ENCODE measurements around the gene RBM19. TPM values are rescaled to one million over a fixed set of nuclear protein-coding genes. Genes with fewer than 3 reads are reported as not detected.

RBM19 gene
- total RNA-seq, 4 donors from 2014 or later, result 19.3 to 45.5 (median 31.5) TPM

DNA sequence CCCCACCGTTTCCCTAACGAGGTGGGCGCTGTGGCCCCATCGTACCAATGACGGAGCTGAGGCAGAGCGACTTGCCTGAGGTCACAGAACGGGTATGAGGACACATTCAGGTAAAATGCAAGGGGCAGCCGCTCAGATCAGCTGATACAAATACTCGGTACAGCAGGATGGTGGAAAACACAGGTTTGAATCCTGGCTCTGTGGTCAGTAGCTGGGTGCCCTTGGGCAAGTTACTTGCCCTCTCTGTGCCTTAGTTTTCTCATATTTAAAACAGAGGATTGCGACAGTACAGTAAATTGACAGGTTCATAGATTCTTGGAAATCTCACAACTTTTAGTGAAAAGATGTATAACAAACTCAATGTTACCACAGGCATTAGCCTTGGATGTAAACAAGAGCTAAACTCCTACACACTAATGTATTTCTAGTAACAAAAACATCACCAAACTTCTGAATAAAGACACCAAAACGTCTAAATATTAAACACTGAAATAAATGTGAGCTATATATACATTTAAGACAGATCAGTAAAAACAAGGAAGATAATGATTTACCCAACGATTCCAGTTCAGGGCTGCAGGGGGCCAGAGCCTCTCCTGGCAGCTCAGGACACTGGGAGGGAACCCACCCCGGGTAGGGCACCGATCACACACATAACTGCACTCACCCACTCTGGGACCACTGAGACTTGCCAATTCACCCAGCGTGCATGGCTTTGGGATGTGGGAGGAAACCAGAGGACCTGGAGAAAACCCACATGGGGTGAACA lies 128.4 kb downstream of the RBM19 start:
- no peaks in the 10 kb centered on the region for H3K27me3 ChIP-seq
- TF ChIP-seq, protein P1, sequence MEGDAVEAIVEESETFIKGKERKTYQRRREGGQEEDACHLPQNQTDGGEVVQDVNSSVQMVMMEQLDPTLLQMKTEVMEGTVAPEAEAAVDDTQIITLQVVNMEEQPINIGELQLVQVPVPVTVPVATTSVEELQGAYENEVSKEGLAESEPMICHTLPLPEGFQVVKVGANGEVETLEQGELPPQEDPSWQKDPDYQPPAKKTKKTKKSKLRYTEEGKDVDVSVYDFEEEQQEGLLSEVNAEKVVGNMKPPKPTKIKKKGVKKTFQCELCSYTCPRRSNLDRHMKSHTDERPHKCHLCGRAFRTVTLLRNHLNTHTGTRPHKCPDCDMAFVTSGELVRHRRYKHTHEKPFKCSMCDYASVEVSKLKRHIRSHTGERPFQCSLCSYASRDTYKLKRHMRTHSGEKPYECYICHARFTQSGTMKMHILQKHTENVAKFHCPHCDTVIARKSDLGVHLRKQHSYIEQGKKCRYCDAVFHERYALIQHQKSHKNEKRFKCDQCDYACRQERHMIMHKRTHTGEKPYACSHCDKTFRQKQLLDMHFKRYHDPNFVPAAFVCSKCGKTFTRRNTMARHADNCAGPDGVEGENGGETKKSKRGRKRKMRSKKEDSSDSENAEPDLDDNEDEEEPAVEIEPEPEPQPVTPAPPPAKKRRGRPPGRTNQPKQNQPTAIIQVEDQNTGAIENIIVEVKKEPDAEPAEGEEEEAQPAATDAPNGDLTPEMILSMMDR (IDR thresholded peaks at IDR 0.05), result no peak
- no peak for TF ChIP-seq POLR2A (IDR thresholded peaks at IDR 0.05)
- no peak overlapping the region for H3K4me3 ChIP-seq
- H3K36me3 ChIP-seq, result no peaks in the 10 kb centered on the region
- no peaks in the 10 kb centered on the region for H3K9me3 ChIP-seq
- H3K27ac ChIP-seq, result no peak overlapping the region
- DNase-seq, result no peak
- intact Hi-C loops (cut with DNase I; ENCODE audit: low total_unique reads), result no loop called here
- peaks cover 0 to 6% of the 10 kb centered on the region in 2 donors for H3K4me1 ChIP-seq

DNA sequence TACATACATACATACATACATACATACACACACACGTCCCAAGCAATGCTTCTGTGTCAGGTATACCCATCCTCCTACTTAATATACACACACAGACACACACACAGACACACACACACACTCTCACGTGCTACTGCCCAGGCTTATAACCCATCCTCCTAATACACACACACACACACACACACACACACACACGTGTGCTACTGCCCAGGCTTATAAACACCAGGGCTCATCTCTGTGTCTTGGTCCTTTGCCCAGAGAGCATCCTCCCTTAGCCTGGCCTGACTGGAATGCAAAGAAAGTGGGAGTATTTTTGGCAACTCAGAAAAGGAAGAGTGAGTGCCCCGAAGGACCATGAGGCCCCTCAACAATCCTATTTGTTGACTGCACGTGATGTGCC lies 129.0 kb downstream of the RBM19 start:
- DNase-seq, result peak in 1 of 2 donors; percentile 44
- Histone ChIP-seq H3K27me3 (no peaks in the 10 kb centered on the region), H3K4me3 (no peak overlapping the region), H3K36me3 (no peaks in the 10 kb centered on the region), H3K9me3 (no peaks in the 10 kb centered on the region), H3K4me1 (peaks cover 0 to 6% of the 10 kb centered on the region in 2 donors), H3K27ac (no peak overlapping the region)
- intact Hi-C loops (cut with DNase I; ENCODE audit: low total_unique reads), result no loop called here
- TF ChIP-seq, protein P1 (IDR thresholded peaks at IDR 0.05), result no peak
- TF ChIP-seq POLR2A (IDR thresholded peaks at IDR 0.05), result no peak

DNA sequence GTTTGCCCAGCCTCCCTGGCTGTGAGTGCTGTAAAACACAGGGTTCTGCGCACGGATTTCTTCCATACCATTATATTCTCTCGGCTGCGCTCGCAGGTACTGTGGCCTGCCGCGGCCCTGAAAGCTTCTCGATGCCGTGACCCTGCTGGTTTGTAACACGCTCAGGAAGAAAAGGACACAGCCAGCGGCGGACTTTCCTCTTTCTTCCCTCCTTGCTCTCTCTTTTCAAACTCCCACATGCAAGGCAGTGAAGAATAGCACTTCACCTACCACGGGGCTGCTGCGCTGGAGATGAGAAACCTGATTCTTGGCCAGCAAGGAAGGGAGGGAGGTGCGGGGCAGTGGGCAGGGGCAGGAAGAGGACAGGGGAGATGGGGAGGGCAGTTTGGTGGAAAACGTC lies 130.2 kb downstream of the RBM19 start:
- H3K4me3 ChIP-seq, result no peak overlapping the region
- no peak for TF ChIP-seq POLR2A (IDR thresholded peaks at IDR 0.05)
- TF ChIP-seq, protein P1 (IDR thresholded peaks at IDR 0.05), result no peak
- no peaks in the 10 kb centered on the region for H3K36me3 ChIP-seq
- H3K9me3 ChIP-seq, result no peaks in the 10 kb centered on the region
- intact Hi-C loops (cut with DNase I; ENCODE audit: low total_unique reads), result no loop called here
- peaks cover 0 to 6% of the 10 kb centered on the region in 2 donors for H3K4me1 ChIP-seq
- no peak for DNase-seq
- no peaks in the 10 kb centered on the region for H3K27me3 ChIP-seq
- H3K27ac ChIP-seq, result no peak overlapping the region

DNA sequence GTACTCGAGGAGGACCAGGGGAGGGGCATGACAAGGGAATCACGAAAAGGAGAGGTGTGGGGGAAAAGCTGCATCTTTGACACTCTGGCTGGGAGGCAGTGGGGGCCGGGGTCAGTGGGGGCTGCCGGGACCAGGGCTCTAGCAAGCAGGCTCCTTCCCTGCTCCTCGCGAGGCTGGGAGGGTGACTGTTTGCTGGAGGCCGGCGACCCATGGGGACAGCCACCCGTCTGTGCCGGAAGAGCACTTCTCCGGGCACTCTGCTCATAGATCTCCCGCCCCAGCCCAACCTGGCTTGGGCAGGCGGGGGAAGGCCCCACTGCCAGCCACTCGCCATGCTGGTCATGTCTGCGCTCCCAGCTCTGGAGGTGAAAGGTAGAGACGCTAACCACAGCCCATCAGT lies 130.7 kb downstream of the RBM19 start:
- DNase-seq, result no peak
- TF ChIP-seq POLR2A (IDR thresholded peaks at IDR 0.05), result no peak
- TF ChIP-seq, protein P1 (IDR thresholded peaks at IDR 0.05), result no peak
- Histone ChIP-seq H3K36me3 (no peaks in the 10 kb centered on the region), H3K9me3 (no peaks in the 10 kb centered on the region), H3K4me3 (no peak overlapping the region), H3K4me1 (peaks cover 0 to 6% of the 10 kb centered on the region in 2 donors), H3K27ac (no peak overlapping the region), H3K27me3 (no peaks in the 10 kb centered on the region)
- intact Hi-C loops (cut with DNase I; ENCODE audit: low total_unique reads), result no loop called here

DNA sequence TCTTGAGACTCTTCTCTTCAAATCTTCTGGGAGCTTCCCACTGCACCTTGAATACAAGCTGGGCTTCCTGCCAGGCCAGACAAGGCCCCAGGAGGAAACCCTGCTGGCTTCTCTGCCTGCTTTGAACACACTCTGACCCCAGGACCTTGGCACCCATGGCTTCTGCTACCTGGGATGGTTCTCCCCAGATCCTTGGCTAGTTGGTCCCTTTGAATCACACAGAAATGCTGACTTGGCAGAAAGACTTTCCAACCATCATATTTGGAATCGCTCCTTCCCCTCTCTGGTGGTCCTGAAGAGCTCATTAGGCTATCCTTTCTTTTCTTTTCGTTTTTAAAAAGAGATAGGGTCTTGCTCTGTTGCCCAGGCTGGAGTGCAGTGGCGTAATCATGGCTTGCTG lies 132.7 kb downstream of the RBM19 start:
- Histone ChIP-seq H3K4me1 (peaks cover 0 to 6% of the 10 kb centered on the region in 2 donors), H3K36me3 (no peaks in the 10 kb centered on the region), H3K9me3 (no peaks in the 10 kb centered on the region), H3K27me3 (no peaks in the 10 kb centered on the region), H3K4me3 (no peak overlapping the region), H3K27ac (no peak overlapping the region)
- DNase-seq, result no peak
- intact Hi-C loops (cut with DNase I; ENCODE audit: low total_unique reads), result no loop called here
- no peak for TF ChIP-seq POLR2A (IDR thresholded peaks at IDR 0.05)
- TF ChIP-seq, protein P1 (IDR thresholded peaks at IDR 0.05), result no peak

Measured in uterus (tissue), 4 donors.